HEK293 (cell line): Measurements from ENCODE around the gene CHD5.

ENCODE experiments used
- CTCF ChIP-seq: fragments of 450-650 bp; formaldehyde crosslinking; IDR thresholded peaks from 2 replicates; pipeline ENCODE4 v1.5.1; 2016; ENCODE audit warnings: missing biosample characterization, missing genetic modification characterization
- ZNF23 ChIP-seq: fragments of 450-650 bp; formaldehyde crosslinking; IDR thresholded peaks from 2 replicates; pipeline ENCODE4 v1.5.1; 2016; ENCODE audit warnings: missing biosample characterization, missing genetic modification characterization, borderline replicate concordance
- ZNF24 ChIP-seq: fragments of 450-650 bp; formaldehyde crosslinking; IDR thresholded peaks from 2 replicates; pipeline ENCODE4 v1.5.1; 2016; ENCODE audit warnings: missing biosample characterization, missing genetic modification characterization
- ZNF274 ChIP-seq, 2 experiments: fragments of 200-500 bp in 1 of 2; fragments of 450-650 bp in 1 of 2; sonication (Bioruptor generic) in 1 of 2; formaldehyde crosslinking in 1 of 2; IDR thresholded peaks; 2 replicates each; pipeline versions ENCODE4 v1.5.1 to v1.6.1; 2014 to 2016; ENCODE audit warnings: borderline replicate concordance in 1 of 2, inconsistent platforms in 1 of 2, low read length in 1 of 2, missing biosample characterization in 1 of 2, missing genetic modification characterization in 1 of 2
- ZNF416 ChIP-seq: fragments of 450-650 bp; formaldehyde crosslinking; IDR thresholded peaks from 2 replicates; pipeline ENCODE4 v1.5.1; 2016; ENCODE audit warnings: missing biosample characterization, missing genetic modification characterization
- ZNF501 ChIP-seq: fragments of 450-650 bp; formaldehyde crosslinking; IDR thresholded peaks from 2 replicates; pipeline ENCODE4 v1.5.1; 2016; ENCODE audit warnings: missing biosample characterization, missing genetic modification characterization
- ZNF600 ChIP-seq: fragments of 450-650 bp; formaldehyde crosslinking; IDR thresholded peaks from 2 replicates; pipeline ENCODE4 v1.5.1; 2016; ENCODE audit warnings: missing biosample characterization, missing genetic modification characterization
- ZNF639 ChIP-seq: fragments of 450-650 bp; formaldehyde crosslinking; IDR thresholded peaks from 2 replicates; pipeline ENCODE4 v1.5.1; 2016; ENCODE audit warnings: missing biosample characterization, missing genetic modification characterization
- ZSCAN30 ChIP-seq: fragments of 450-650 bp; IDR thresholded peaks from 2 replicates; pipeline ENCODE4 v1.5.1; 2018; ENCODE audit warnings: missing biosample characterization, mild to moderate bottlenecking, missing genetic modification characterization, moderate library complexity
- TF ChIP-seq, protein P1 (sequence below): fragments of 450-650 bp; formaldehyde crosslinking; IDR thresholded peaks from 2 replicates; pipeline ENCODE4 v1.5.1; 2017; ENCODE audit warnings: missing biosample characterization, missing genetic modification characterization
- TF ChIP-seq, protein P2 (sequence below): IDR thresholded peaks from 2 replicates; pipeline ENCODE4 v1.6.1; 2011; ENCODE audit warnings: mild to moderate bottlenecking, low read depth, low read length, borderline replicate concordance
- TF ChIP-seq, protein P3 (sequence below): fragments of 450-650 bp; formaldehyde crosslinking; IDR thresholded peaks from 2 replicates; pipeline ENCODE4 v1.5.1; 2016; ENCODE audit warnings: missing biosample characterization, missing genetic modification characterization
- TF ChIP-seq, protein P4 (sequence below): fragments of 450-650 bp; formaldehyde crosslinking; IDR thresholded peaks from 2 replicates; pipeline ENCODE4 v1.5.1; 2016; ENCODE audit warnings: missing biosample characterization, missing genetic modification characterization

GRCh38 chr1:6174621-6175410 is 5.3 kb downstream of the CHD5 start:
- TF ChIP-seq, protein P1, sequence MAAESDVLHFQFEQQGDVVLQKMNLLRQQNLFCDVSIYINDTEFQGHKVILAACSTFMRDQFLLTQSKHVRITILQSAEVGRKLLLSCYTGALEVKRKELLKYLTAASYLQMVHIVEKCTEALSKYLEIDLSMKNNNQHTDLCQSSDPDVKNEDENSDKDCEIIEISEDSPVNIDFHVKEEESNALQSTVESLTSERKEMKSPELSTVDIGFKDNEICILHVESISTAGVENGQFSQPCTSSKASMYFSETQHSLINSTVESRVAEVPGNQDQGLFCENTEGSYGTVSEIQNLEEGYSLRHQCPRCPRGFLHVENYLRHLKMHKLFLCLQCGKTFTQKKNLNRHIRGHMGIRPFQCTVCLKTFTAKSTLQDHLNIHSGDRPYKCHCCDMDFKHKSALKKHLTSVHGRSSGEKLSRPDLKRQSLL (tag by site-specific recombination) = no peak
- TF ChIP-seq ZNF639 = no peak
- TF ChIP-seq, protein P2, sequence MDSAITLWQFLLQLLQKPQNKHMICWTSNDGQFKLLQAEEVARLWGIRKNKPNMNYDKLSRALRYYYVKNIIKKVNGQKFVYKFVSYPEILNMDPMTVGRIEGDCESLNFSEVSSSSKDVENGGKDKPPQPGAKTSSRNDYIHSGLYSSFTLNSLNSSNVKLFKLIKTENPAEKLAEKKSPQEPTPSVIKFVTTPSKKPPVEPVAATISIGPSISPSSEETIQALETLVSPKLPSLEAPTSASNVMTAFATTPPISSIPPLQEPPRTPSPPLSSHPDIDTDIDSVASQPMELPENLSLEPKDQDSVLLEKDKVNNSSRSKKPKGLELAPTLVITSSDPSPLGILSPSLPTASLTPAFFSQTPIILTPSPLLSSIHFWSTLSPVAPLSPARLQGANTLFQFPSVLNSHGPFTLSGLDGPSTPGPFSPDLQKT = no peak
- no peak for TF ChIP-seq CTCF (tag by site-specific recombination)
- TF ChIP-seq, protein P3, sequence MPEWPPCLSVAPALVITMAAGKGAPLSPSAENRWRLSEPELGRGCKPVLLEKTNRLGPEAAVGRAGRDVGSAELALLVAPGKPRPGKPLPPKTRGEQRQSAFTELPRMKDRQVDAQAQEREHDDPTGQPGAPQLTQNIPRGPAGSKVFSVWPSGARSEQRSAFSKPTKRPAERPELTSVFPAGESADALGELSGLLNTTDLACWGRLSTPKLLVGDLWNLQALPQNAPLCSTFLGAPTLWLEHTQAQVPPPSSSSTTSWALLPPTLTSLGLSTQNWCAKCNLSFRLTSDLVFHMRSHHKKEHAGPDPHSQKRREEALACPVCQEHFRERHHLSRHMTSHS (tag by site-specific recombination) = no peak
- no peak for TF ChIP-seq ZNF501
- TF ChIP-seq ZNF24 (tag by site-specific recombination) = no peak
- TF ChIP-seq, protein P4, sequence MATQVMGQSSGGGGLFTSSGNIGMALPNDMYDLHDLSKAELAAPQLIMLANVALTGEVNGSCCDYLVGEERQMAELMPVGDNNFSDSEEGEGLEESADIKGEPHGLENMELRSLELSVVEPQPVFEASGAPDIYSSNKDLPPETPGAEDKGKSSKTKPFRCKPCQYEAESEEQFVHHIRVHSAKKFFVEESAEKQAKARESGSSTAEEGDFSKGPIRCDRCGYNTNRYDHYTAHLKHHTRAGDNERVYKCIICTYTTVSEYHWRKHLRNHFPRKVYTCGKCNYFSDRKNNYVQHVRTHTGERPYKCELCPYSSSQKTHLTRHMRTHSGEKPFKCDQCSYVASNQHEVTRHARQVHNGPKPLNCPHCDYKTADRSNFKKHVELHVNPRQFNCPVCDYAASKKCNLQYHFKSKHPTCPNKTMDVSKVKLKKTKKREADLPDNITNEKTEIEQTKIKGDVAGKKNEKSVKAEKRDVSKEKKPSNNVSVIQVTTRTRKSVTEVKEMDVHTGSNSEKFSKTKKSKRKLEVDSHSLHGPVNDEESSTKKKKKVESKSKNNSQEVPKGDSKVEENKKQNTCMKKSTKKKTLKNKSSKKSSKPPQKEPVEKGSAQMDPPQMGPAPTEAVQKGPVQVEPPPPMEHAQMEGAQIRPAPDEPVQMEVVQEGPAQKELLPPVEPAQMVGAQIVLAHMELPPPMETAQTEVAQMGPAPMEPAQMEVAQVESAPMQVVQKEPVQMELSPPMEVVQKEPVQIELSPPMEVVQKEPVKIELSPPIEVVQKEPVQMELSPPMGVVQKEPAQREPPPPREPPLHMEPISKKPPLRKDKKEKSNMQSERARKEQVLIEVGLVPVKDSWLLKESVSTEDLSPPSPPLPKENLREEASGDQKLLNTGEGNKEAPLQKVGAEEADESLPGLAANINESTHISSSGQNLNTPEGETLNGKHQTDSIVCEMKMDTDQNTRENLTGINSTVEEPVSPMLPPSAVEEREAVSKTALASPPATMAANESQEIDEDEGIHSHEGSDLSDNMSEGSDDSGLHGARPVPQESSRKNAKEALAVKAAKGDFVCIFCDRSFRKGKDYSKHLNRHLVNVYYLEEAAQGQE (tag by site-specific recombination) = no peak
- TF ChIP-seq ZNF600 (tag by site-specific recombination) = no peak
- TF ChIP-seq ZNF23 (tag by site-specific recombination) = no peak
- no peak for TF ChIP-seq ZSCAN30 (tag by site-specific recombination)
- no peak for TF ChIP-seq ZNF274 (IDR thresholded peaks at IDR 0.05; ENCODE audit: low read length)
- no peak for TF ChIP-seq ZNF274 (tag by site-specific recombination; IDR thresholded peaks at IDR 0.05; ENCODE audit: borderline replicate concordance)
- TF ChIP-seq ZNF416 (tag by site-specific recombination) = no peak
